ENCODE data around the gene TRIM71.

The TRIM71 gene

GRCh38 chr3:32842531-32842931 lies 24.7 kb downstream of the TRIM71 start:
- Histone ChIP-seq H3K4me2 (ENCODE audit: low read length) (no peak overlapping the region), H3F3A (ENCODE audit: control insufficient read depth, insufficient read depth) (no peaks in the 10 kb centered on the region), H3K4me3 (ENCODE audit: low read length) (no peak overlapping the region), H4K20me1 (ENCODE audit: control insufficient read depth, insufficient read depth, low read depth, low read length) (no peaks in the 10 kb centered on the region), H3K4me1 (ENCODE audit: control insufficient read depth, low read length) (peaks cover 7% of the 10 kb centered on the region), H3K36me3 (ENCODE audit: control insufficient read depth, low read length) (no peaks in the 10 kb centered on the region), H3K9me3 (ENCODE audit: control insufficient read depth, insufficient read depth, low read length) (no peaks in the 10 kb centered on the region), H3K27me3 (ENCODE audit: control insufficient read depth, low read length) (no peaks in the 10 kb centered on the region), H3K79me2 (ENCODE audit: control insufficient read depth, low read length) (no peaks in the 10 kb centered on the region), H3K9me2 (replicated peaks; ENCODE audit: control insufficient read depth, low read length) (no peaks in the 10 kb centered on the region), H3K27ac (ENCODE audit: low read depth, low read length) (no peak overlapping the region)
- TF ChIP-seq EZH2phosphoT487 (IDR thresholded peaks at IDR 0.05; ENCODE audit: borderline replicate concordance, low read length), result no peak
- TF ChIP-seq CTCF (IDR thresholded peaks at IDR 0.05; ENCODE audit: low read depth, low read length, poor library complexity, severe bottlenecking), result no peak

- peaks cover 7% of the 10 kb centered on the region for H3K4me1 ChIP-seq (ENCODE audit: control insufficient read depth, low read length)
- H3K27ac ChIP-seq (ENCODE audit: low read depth, low read length), result no peak overlapping the region
- no peaks in the 10 kb centered on the region for H3K36me3 ChIP-seq (ENCODE audit: control insufficient read depth, low read length)
- no peaks in the 10 kb centered on the region for H3K27me3 ChIP-seq (ENCODE audit: control insufficient read depth, low read length)
- TF ChIP-seq EZH2phosphoT487 (IDR thresholded peaks at IDR 0.05; ENCODE audit: borderline replicate concordance, low read length), result no peak
- TF ChIP-seq CTCF (IDR thresholded peaks at IDR 0.05; ENCODE audit: low read depth, low read length, poor library complexity, severe bottlenecking), result no peak
- no peaks in the 10 kb centered on the region for H3K9me3 ChIP-seq (ENCODE audit: control insufficient read depth, insufficient read depth, low read length)
- H4K20me1 ChIP-seq (ENCODE audit: control insufficient read depth, insufficient read depth, low read depth, low read length), result no peaks in the 10 kb centered on the region
- no peaks in the 10 kb centered on the region for H3F3A ChIP-seq (ENCODE audit: control insufficient read depth, insufficient read depth)
- H3K4me2 ChIP-seq (ENCODE audit: low read length), result no peak overlapping the region
- no peaks in the 10 kb centered on the region for H3K79me2 ChIP-seq (ENCODE audit: control insufficient read depth, low read length)
- H3K9me2 ChIP-seq (replicated peaks; ENCODE audit: control insufficient read depth, low read length), result no peaks in the 10 kb centered on the region
- no peak overlapping the region for H3K4me3 ChIP-seq (ENCODE audit: low read length)
These were observed 25.2 kb downstream of the TRIM71 start for GRCh38 chr3:32842987-32843386.

GRCh38 chr3:32843510-32844321 lies 25.9 kb downstream of the TRIM71 start:
- no peak overlapping the region for H3K27ac ChIP-seq (ENCODE audit: low read depth, low read length)
- no peaks in the 10 kb centered on the region for H3K36me3 ChIP-seq (ENCODE audit: control insufficient read depth, low read length)
- no peaks in the 10 kb centered on the region for H3K9me2 ChIP-seq (replicated peaks; ENCODE audit: control insufficient read depth, low read length)
- H3K9me3 ChIP-seq (ENCODE audit: control insufficient read depth, insufficient read depth, low read length), result no peaks in the 10 kb centered on the region
- H3K4me1 ChIP-seq (ENCODE audit: control insufficient read depth, low read length), result peaks cover 7% of the 10 kb centered on the region
- no peak overlapping the region for H3K4me3 ChIP-seq (ENCODE audit: low read length)
- H3K27me3 ChIP-seq (ENCODE audit: control insufficient read depth, low read length), result 0 out of 2 replicates have a peak, but pooled peaks cover under 1% of the 10 kb centered on the region
- TF ChIP-seq EZH2phosphoT487 (IDR thresholded peaks at IDR 0.05; ENCODE audit: borderline replicate concordance, low read length) (no peak), CTCF (IDR thresholded peaks at IDR 0.05; ENCODE audit: low read depth, low read length, poor library complexity, severe bottlenecking) (no peak)
- H3F3A ChIP-seq (ENCODE audit: control insufficient read depth, insufficient read depth), result no peaks in the 10 kb centered on the region
- H3K4me2 ChIP-seq (ENCODE audit: low read length), result no peak overlapping the region
- no peaks in the 10 kb centered on the region for H4K20me1 ChIP-seq (ENCODE audit: control insufficient read depth, insufficient read depth, low read depth, low read length)
- no peaks in the 10 kb centered on the region for H3K79me2 ChIP-seq (ENCODE audit: control insufficient read depth, low read length)
